NCI-H524 treated with DMSO at 0.1 percent for 48 hours (cell line): ENCODE measurements around the gene OR1A1.
"Not testable (repeated sequence)": the region's sequence is repeated elsewhere in the genome, so short reads cannot be mapped to it uniquely, and the experiment has no call there.

ENCODE experiments used
- DNase-seq: peaks from one replicate; lab custom pipeline; 2025; lab: John Stamatoyannopoulos, UW

OR1A1 gene, protein sequence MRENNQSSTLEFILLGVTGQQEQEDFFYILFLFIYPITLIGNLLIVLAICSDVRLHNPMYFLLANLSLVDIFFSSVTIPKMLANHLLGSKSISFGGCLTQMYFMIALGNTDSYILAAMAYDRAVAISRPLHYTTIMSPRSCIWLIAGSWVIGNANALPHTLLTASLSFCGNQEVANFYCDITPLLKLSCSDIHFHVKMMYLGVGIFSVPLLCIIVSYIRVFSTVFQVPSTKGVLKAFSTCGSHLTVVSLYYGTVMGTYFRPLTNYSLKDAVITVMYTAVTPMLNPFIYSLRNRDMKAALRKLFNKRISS

DNA sequence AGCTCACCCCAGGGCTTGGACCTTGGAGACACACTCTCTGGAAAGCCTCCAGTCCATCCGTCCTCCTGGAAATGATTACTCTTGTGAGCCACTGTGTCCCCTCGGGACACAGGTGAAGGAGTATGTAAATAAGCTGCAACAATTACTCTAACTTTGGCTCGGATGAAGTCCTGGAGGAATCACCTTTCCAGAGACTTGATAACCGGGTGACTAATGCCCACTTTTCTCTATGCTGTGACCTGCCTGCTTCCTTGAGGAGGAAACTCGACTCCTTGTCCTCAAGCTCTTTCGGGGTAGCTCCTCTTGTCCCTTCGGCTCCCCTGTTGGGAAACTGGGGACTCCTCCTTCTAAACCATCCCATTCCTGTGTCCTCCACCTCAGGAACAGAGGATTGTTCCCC is at the start of gene OR1A1:
TSS of gene OR1A1 (plus strand) at position 301 of the 400 bp plus-strand sequence. CDS start 7,954 bp downstream, outside the sequence.
- no peak for DNase-seq

- DNase-seq: no peak
Observed at GRCh38 chr17:3167574-3167973, 39.9 kb upstream of the OR1A1 start.

GRCh38 chr17:3189961-3190360 is 17.5 kb upstream of the OR1A1 start:
- DNase-seq: no peak

GRCh38 chr17:3197219-3197618 is 10.2 kb upstream of the OR1A1 start, which contains the start of gene OR1A2:
OR1A2 (plus strand) TSS chr17:3197519; CDS start chr17:3197519, 0 bp downstream.
- DNase-seq: no peak

GRCh38 chr17:3208484-3208883 is 1.0 kb downstream of the OR1A1 start:
- no peak for DNase-seq

DNA sequence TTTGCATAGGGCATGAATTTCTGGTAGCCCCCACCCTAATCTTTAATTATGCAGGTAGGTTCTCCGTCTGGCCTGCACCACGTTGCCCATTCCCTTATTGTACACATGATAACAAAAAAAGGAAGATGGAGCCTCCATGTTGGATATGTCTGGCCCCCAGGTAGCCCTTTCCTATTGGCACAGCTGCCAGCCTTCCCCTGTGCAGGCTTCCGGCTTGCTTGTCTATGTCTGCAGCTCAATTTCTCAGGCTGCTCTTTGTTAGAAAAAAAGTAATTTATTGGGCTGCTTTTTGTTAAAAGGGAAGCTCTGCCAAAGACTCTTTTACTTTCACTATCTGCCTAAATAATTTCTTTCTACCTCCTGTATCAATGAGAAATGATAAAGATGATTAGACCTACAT is 5.5 kb downstream of the OR1A1 start:
- DNase-seq: no peak

GRCh38 chr17:3213587-3213986 is 6.1 kb downstream of the OR1A1 start:
- no peak for DNase-seq

GRCh38 chr17:3219978-3220377 is 12.5 kb downstream of the OR1A1 start:
- not testable (repeated sequence) for DNase-seq

GRCh38 chr17:3221850-3222249 is 14.4 kb downstream of the OR1A1 start:
- no peak for DNase-seq

DNA sequence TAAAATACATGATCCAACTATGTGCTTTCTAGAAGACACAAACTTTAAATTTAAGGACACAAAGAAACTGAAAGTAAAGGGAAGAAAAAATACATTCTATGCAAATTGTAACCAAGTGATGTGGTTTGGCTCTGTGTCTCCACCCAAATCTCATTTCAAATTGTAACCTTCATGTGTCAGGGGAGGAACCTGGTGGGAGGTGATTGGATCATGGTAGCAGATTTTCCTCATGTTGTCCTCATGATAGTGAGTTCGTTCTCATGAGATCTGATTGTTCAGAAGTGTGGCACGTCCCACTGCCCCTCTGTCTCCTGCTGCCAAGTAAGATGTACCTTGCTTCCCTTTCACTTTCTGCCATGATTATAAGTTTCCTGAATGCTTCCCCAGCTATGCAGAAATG is 15.0 kb downstream of the OR1A1 start:
- no peak for DNase-seq

- not testable (repeated sequence) for DNase-seq
Observed at GRCh38 chr17:3224721-3225352, 17.4 kb downstream of the OR1A1 start.

DNA sequence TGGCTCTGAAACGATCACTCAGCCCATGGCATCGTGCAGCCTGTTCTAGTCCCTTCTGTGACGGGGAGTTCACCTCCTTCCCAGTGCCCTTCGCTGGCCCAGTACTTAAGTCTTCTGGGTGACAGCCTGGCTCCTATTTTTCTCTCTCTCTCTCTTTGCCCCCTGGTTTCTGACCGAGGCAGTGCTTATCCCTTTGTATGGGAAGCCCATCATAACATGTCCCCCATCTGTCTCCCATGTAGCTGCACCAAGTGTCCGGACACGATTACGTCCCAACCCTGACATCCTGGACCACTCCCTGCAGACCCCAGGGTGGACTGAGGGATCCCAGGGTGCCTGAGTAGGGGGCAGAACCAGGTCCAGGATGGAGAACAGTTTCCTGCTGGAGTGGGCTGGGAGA is 24.8 kb downstream of the OR1A1 start:
- DNase-seq: not testable (repeated sequence)

GRCh38 chr17:3238685-3239084 is 31.2 kb downstream of the OR1A1 start:
- not testable (repeated sequence) for DNase-seq

DNA sequence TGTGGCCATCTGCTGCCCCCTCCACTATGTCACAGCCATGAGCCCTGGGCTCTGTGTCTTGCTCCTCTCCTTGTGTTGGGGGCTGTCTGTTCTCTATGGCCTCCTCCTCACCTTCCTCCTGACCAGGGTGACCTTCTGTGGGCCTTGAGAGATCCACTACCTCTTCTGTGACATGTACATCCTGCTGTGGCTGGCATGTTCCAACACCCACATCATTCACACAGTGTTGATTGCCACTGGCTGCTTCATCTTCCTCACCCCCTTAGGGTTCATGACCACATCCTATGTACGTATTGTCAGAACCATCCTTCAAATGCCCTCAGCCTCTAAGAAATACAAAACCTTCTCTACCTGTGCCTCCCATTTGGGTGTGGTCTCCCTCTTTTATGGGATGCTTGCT is 33.6 kb downstream of the OR1A1 start:
- not testable (repeated sequence) for DNase-seq

DNA sequence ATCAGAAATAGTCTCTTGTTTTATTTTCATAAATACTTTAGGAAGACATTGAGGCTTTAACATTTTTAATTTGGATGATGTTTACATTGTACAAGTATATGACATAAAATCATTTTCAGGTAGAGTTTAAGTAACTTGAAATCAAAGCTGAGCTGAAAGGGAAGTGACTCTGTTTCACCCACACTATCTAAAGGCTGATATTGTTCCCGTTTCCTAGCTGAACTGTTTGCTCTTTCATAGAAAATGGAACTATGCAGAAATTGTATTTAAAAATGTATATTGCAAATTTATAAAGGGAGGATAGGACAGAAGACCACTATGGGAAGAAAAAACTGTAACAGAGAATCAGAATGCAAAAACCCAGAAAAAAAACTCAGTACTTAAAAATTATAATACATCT is 37.4 kb downstream of the OR1A1 start:
- not testable (repeated sequence) for DNase-seq

GRCh38 chr17:3249013-3249412 is 41.5 kb downstream of the OR1A1 start:
- DNase-seq: not testable (repeated sequence)

DNA sequence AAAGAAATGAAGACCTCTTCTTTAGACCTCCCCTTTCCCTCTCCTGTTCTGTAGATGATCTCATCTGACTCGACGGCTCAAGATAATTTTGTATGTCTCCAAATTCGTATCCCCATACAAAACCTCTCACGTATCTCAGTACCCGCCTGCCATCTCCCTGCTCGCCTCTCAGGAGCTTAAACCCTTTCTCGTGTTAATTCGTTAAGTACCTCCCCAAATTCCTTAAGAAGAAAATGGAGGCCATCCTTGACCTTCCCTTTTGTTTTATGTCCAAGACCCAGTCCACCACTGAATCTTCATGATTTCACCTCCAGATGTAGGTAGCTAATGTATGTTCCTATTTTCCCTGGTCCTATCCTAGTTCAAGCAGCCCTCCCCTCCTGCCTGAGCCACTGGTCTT is 49.1 kb downstream of the OR1A1 start:
- no peak for DNase-seq

- DNase-seq: no peak
Observed at GRCh38 chr17:3260163-3260562, 52.7 kb downstream of the OR1A1 start.

DNA sequence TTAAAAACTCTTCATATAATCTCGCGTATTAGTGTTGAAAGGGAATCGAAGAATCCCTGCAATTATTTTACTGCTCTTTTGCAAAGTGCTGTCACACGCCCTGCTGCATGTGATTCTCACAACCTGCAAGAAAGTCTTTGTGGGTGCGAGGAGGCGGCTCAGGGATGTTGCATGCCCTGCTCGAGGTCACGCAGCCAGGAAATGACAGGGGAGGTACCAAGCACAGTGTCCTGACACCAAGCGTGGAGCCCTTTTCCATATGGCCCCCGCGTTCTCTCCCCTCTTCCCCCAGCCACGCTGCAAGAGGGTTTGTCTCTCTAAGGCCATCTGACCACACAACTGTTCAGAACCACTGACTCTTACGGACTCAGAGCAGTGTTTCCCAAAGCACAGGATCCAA is 53.1 kb downstream of the OR1A1 start:
- DNase-seq: no peak
